ENCODE results near the gene LNX2.

- TF ChIP-seq CTCF (IDR thresholded peaks at IDR 0.05; ENCODE audit: low read length) (no peak), EZH2 (IDR thresholded peaks at IDR 0.05; ENCODE audit: borderline replicate concordance, low read length) (no peak)
These were observed 104.2 kb downstream of the LNX2 start for GRCh38 chr13:27516103-27516502.
